Mucosa of descending colon (tissue), 3 donors: ENCODE measurements around the gene IFT81. TPM values are rescaled to one million over a fixed set of nuclear protein-coding genes. Genes with fewer than 3 reads are reported as not detected.

ENCODE experiments used
- ATAC-seq: fragments of 200-7000 bp; cut with Tn5 transposase; one replicate; pipeline ENCODE4 v1.9.1; 2020; ENCODE audit warnings: mild to moderate bottlenecking, moderate library complexity
- DNase-seq, 3 donors: peaks; one replicate each; pipeline ENCODE4 v3.0.0-alpha.2; 2020
- H3K36me3 ChIP-seq: fragments of 200-600 bp; one replicate; pipeline ENCODE4 v1.8.0; 2021; ENCODE audit warnings: low read depth, mild to moderate bottlenecking
- H3K4me1 ChIP-seq: fragments of 200-600 bp; one replicate; pipeline ENCODE4 v1.8.0; 2021; ENCODE audit warnings: low read depth, mild to moderate bottlenecking
- H3K4me3 ChIP-seq: fragments of 200-600 bp; one replicate; pipeline ENCODE4 v1.8.0; 2021; ENCODE audit warnings: mild to moderate bottlenecking
- H3K9me3 ChIP-seq: fragments of 200-600 bp; one replicate; pipeline ENCODE4 v1.8.0; 2021; ENCODE audit warnings: mild to moderate bottlenecking
- intact Hi-C, 2 donors: fragments of 100-400 bp; cut with DNase I in 1 of 2; cut with micrococcal nuclease in 1 of 2; formaldehyde crosslinking; loops; one replicate each; pipeline versions ENCODE4 v1.11.0 to v1.11.1; 2022; cut with DNase I, micrococcal nuclease
- total RNA-seq, 3 donors: library from RNA; stranded (reverse); fragmentation: NEBNext Ultra II Directional in 2 of 3; extraction: Animal tissue kit (Norgen Biotek cat#: 25700) in 2 of 3; gene quantifications; one replicate each; pipeline versions ENCODE4 v1.2.1 to v1.2.4, GENCODE V29; 2021 to 2023
- TF ChIP-seq, protein P1 (sequence below): fragments of 200-600 bp; IDR thresholded peaks from one replicate; pipeline ENCODE4 v1.8.0; 2022; ENCODE audit warnings: antibody characterized with exemption, mild to moderate bottlenecking
- donor health status: DM: no; HTN: no; CAD: no; lungs with moderate emphysema.
- donor health status: DM: no; HTN: no; CAD: no.
- donor health status: DM: no; HTN: yes; CAD: no.

Gene IFT81
- total RNA-seq, 3 donors from 2014 or later, result 3.8 to 12.7 (median 6.3) TPM

DNA sequence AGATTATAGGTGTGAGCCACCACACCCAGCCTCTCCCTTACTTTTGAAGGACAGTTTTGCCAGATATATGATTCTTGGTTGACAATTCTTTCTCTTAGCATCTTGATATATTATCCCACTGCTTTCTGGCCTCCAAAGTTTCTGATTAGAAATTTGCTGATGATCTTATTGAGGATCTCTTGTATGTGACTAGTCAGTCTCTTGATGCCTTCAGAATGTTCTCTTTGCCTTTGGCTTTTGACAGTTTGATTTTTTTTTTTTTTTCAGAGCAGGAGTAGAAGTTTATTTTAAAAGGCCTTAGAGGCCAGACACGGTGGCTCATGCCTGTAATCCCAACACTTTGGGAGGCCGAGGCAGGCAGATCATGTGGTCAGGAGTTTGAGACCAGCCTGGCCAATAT lies 32.6 kb downstream of the IFT81 start:
- ATAC-seq (no peak), DNase-seq (no peak)
- Histone ChIP-seq H3K4me3 (no peak overlapping the region), H3K9me3 (peaks cover 18% of the 10 kb centered on the region), H3K36me3 (no peaks in the 10 kb centered on the region), H3K4me1 (no peaks in the 10 kb centered on the region)
- TF ChIP-seq, protein P1, sequence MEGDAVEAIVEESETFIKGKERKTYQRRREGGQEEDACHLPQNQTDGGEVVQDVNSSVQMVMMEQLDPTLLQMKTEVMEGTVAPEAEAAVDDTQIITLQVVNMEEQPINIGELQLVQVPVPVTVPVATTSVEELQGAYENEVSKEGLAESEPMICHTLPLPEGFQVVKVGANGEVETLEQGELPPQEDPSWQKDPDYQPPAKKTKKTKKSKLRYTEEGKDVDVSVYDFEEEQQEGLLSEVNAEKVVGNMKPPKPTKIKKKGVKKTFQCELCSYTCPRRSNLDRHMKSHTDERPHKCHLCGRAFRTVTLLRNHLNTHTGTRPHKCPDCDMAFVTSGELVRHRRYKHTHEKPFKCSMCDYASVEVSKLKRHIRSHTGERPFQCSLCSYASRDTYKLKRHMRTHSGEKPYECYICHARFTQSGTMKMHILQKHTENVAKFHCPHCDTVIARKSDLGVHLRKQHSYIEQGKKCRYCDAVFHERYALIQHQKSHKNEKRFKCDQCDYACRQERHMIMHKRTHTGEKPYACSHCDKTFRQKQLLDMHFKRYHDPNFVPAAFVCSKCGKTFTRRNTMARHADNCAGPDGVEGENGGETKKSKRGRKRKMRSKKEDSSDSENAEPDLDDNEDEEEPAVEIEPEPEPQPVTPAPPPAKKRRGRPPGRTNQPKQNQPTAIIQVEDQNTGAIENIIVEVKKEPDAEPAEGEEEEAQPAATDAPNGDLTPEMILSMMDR, result no peak
- intact Hi-C loops, result no loop called here

DNA sequence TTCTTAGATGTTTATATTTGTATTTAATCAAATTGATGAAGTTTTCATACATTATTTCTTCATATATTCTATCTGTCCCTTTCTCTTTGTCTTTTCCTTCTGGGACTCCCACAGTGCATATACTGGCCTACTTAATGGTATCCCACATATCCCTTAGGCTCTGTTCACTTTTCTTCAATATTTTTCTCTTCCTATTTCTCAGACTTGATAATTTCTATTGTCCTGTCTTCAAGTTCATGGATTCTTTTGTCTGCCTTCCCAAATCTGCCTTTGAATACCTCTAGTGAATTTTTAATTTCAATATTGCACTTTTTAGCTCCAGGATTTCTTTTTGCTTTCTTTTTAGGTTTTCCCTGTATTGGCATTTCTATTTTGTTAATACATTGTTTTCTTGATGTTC lies 33.4 kb downstream of the IFT81 start:
- ATAC-seq, result no peak
- Histone ChIP-seq H3K4me1 (no peaks in the 10 kb centered on the region), H3K36me3 (no peaks in the 10 kb centered on the region), H3K9me3 (peaks cover 18% of the 10 kb centered on the region), H3K4me3 (no peak overlapping the region)
- TF ChIP-seq, protein P1, result no peak
- DNase-seq, result no peak
- intact Hi-C loops, result no loop called here

DNA sequence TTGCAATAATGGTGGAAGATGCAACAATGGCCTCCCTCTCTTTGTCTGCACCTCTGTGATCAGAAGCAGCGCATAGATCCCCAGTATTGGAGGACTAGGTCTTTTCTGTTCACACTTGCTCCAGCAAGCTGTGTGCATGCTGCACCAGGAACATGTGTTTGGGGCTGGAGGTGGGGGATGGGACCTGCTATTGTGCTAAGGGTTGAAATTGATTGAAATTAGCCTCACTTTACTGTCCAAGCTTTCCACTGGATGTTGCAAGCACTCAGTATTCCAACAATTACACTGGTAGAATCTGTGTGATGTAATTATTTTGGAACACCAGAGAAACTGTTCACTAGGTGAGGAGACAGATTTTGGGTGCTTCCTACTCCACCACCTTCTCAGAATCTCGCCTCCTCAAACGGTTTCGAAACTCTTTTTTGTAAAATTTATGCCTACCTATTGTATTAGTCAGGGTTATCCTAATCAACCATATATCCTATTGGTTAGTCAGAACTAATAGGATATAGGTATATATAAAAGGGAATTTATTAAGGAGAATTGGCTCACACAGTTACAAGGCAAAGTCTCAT lies 35.6 kb downstream of the IFT81 start:
- DNase-seq (no peak), ATAC-seq (no peak)
- no peaks in the 10 kb centered on the region for H3K4me1 ChIP-seq
- intact Hi-C loops, result no loop called here
- H3K9me3 ChIP-seq, result peaks cover 18% of the 10 kb centered on the region
- TF ChIP-seq, protein P1, result no peak
- H3K36me3 ChIP-seq, result no peaks in the 10 kb centered on the region
- no peak overlapping the region for H3K4me3 ChIP-seq

DNA sequence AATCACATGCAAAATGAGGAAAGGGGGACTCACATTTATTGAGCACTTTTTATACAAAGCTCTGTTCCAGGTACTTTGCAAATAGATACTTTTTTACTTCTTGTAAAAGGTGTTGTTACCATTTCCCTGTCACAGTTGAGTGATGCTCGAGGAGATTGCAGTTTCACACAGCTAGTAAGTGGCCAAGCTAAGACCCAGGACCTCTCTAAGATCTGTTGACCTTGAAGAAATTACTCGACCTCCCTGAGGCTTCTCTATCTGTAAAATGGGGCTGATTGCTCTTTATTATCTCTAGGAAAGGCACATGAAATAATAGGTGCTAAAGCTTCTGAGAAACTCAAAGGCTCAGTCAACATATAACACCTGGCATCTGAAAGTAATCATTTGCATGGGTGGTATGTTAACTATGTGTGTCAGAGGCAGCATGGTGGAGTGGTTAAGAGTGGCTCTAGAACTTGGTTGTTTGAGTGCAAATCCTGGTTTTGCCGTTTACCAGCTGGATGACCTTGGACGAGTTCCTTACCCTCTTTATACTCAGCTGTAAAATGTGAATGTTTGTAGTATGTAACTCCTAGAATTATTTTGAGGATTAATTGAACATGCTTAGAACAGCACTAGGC lies 41.5 kb downstream of the IFT81 start:
- Histone ChIP-seq H3K36me3 (no peaks in the 10 kb centered on the region), H3K4me3 (no peak overlapping the region), H3K9me3 (no peaks in the 10 kb centered on the region), H3K4me1 (no peaks in the 10 kb centered on the region)
- intact Hi-C loops, result no loop called here
- DNase-seq (no peak), ATAC-seq (peak; percentile 16)
- TF ChIP-seq, protein P1, result no peak

DNA sequence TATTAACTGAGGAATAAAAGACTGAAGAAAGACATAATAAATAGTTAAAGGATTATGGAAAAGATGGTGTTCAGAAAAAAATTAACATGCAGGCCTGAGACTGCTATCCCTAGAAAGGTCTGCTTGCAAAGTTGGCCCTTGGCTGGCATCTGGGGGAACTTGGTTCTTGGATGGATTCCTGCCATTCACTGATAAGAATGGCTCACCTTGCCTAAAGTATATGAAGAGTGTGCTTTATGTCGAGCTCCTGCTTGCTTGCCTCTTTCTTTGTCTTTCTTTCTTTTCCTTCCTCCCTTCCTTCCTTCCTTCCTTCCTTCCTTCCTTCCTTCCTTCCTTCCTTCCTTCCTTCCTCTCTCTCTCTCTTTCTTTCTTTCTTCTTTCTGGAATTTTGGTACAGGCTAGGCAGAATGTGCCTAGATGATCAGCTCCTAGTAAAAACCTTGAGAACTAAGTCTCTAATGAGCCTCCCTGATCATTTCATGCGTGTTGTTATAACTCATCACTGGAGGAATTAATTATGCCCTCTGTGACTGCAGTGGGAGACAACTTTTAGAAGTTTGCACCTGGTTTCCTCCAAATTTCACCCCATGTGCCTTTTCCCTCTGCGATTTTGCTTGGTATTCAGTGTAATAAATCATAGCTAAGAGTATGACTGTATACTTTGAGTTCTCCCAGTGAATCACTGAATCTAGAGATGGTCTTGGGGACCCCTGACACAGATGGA lies 44.7 kb downstream of the IFT81 start:
- intact Hi-C loops, result no loop called here
- ATAC-seq (no peak), DNase-seq (no peak)
- Histone ChIP-seq H3K9me3 (no peaks in the 10 kb centered on the region), H3K4me3 (no peak overlapping the region), H3K4me1 (no peaks in the 10 kb centered on the region), H3K36me3 (no peaks in the 10 kb centered on the region)
- TF ChIP-seq, protein P1, result no peak
